GM19463 (cell line): ENCODE measurements around the gene GPR132.

Experiments used
- ATAC-seq: cut with Tn5 transposase; IDR thresholded peaks from one replicate; pipeline ENCODE4 v1.9.1; 2021; ENCODE audit warnings: mild to moderate bottlenecking, moderate library complexity; ENCODE audit not compliant: unreplicated experiment

GPR132 gene

DNA sequence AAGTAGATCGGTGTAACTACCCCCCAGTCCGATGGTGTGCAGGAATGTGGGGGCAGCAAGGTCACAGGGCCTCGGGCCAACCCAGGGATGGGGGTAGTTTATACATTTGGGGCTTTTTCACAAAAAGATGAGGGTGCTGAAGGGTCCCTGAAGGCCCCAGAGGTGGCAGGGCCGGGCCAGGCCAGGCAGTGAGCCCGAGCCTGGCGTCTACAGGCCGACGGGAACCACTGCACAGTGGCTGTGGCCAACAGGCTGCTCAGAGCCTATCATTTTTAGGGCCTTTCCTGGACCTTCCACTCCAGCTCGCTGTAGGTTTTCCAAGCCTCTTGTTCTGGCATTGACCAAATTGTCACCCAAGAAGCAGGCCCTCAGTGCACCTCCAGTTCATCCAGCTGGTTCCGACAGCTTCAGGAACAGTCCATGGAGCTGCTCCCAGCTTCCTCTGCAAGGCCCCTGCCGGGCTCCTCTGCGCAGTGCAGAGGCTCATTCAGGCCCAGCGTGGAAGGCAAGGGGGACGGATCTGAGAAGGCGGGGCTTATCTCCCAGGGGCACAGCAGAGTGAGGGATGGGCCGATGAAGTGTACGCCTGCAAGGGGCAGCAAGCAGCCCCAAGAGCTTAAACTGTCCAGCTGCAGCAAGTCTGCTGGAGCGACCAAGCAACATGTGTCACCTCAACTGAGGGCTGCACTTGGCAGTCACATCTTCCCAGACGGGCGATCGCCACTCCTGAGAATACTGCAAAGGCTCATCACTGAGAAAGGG is 58.2 kb downstream of the GPR132 start:
- no peak for ATAC-seq

DNA sequence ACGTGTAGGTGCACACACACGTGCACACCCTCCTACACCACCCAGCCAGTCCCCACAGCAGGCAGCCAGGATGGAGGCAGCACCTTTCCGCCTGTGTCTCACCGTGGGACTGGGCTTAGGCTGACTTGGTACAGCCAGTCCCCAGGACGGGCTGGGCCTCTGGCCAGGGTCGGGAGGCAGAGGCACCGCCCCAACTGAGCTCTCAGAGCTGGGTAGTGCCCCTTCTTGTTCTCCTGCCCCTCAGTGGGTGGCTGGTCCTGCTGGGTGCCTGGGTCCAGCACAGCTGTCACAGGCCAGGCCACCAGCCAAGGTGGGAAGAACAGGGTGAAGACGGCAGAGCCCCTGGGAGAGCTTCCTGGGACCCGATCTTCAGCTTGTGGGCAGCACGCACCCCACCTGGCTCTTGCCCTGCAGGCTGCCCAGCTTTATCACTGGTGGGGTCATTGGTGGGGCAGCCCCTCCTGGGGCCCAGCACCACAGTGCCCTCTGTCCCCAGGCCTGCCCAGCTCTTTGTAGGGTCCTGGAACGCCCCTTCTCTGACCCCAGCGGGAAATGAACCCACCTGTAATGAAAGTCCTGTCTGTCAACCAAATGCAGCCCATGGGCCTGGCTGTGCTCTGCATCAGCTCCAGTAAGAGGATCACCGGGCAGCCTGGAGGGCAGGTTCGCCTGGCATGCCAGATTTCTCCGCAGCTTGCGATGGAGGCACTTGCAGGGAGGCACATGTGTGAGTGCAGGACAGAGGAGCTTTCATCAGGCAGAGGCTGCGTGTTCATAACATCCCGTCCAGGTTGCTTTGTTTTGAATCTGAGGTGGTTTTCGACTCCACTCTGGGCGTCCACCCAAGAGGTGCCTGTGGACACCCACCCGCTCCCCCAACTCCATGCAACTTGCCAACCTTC is 59.0 kb downstream of the GPR132 start:
- ATAC-seq = no peak

DNA sequence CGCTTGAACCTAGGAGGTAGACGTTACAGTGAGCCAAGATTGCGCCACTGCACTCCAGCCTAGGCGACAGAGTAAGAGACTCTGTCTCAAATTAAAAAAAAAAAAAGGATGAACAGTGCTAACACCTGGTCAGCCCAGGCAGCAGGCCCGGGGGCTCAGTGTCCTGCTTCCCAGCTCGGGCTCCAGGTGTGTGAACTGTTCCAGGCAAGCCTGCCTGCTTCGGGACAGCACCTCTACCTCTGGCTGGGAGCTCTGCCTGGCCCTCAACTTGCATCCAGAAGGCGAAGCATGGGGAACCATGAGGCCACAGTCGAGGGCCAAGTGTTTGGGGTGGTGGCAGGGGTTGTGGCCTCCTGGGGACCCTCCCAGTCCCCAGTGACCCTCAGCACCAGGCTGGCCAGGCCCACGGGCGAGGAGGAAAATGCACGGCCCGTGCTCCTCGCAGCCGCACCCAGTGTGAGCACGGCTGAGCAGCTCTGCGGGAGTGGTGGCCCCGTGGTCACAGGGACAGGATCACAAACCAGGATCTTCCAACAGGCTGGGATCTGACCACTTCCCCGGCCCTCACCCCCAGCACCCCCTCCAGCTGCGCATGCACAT is 59.8 kb downstream of the GPR132 start:
- no peak for ATAC-seq
